HUDEP-2 (cell line): ENCODE data around the gene IL15.
A peak's percentile ranks its signal among the peaks of the same experiment; 100 is the strongest.
"Not testable (repeated sequence)": the region's sequence is repeated elsewhere in the genome, so short reads cannot be mapped to it uniquely, and the experiment has no call there.

ENCODE experiments used
- DNase-seq, 76 experiments: peaks; one replicate each; lab custom pipeline; 2025; ENCODE audit not compliant: unreplicated experiment in 76 of 76; lab: John Stamatoyannopoulos, UW

The IL15 gene

GRCh38 chr4:141692081-141692480 is 55.7 kb downstream of the IL15 start:
- no peak for DNase-seq

DNA sequence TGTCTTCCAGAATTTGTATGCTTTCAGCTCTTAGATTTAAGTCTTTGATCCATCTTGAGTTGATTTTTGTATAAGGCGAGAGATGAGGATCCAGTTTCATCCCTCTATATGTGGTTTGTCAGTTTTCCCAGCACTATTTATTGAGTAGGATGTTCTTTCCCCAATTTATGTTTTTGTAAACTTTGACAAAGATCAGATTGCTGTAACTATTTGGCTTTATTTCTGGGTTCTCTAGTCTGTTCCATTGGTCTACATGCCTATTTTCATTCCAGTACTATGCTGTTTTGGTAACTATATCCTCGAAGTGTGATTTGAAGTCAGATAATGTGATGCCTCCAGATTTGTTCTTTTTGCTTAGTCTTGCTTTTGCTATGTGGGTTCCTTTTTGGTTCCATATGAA is 60.7 kb downstream of the IL15 start:
- no peak for DNase-seq

DNA sequence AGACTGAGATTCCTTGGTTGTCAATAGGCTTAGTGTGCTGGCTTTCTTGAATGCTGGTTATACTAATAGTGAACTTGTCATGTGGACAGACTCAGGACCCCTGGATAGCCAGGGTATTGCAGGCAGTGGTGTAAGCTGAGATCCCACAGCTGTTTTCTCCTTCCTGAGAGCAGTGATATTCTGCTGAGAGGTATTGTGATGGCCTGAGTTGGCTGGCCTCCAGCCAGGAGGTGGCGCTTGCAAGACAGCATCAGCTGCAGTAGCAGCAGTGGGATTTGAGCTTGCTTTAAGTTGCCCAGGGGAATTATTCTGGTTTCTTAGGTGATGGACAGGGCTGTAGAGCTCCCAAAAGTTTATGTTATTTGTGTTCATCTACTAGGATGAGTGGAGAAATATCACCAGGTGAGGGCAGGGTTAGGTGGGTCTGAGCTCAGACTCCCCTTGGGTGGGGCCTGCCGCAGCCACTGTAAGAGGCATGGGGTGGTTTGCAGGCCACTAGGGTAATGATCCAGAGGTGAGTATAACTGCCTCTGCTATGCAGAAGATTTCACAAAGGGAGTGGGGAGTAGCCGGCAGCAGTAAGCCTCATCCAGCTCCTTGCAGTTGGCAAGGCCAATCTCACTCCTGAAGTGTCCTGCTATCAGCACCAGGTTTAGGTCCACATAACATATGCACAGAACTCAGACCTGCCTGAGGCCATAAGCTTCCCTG is 66.2 kb downstream of the IL15 start:
- peak in 15 of 76 experiments; percentile 1 to 14 (median 2) for DNase-seq

GRCh38 chr4:141703497-141703896 is 67.1 kb downstream of the IL15 start:
- DNase-seq = no peak

- no peak for DNase-seq
Measured at GRCh38 chr4:141705048-141705746, 68.8 kb downstream of the IL15 start.

- DNase-seq = no peak
Measured at GRCh38 chr4:141705747-141706377, 69.5 kb downstream of the IL15 start.

DNA sequence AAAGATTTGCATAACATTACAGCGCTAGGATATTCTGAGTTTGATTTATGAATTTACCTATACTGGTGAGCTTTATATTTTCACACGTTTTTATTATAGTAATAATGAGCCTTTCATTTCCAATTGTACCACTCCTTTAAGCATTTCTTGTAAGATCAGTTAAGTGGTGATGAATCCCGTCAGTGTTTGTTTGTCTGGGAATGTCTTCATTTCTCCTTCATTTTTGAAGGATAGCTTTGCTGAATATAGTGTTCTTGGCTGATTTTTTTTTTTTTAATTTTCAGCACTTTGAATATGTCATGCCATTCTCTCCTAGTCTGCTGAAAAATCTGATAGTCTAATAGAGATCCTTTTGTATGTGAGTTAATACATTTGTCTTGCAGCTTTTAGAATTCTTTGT is 70.1 kb downstream of the IL15 start:
- no peak for DNase-seq

DNA sequence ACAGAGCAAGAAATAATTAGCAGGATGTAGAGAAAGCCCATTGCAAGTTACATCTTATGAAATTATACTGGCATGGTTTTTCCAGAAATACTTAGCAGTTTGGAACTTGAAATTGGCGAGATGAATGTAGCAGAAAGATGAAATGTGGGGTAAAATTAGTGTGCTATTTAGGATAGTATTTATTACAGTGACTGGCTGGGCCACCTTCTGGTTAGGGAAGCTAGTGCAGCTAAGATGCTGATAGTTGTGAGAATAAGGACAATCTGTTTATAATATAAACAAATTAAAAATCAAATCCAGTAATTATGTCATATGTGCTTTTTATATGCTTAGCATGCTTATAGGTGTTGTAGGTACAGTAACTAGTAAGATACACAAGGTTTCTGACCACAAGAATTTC is 74.8 kb downstream of the IL15 start:
- DNase-seq = no peak

- DNase-seq = no peak
Measured at GRCh38 chr4:141713185-141713584, 76.8 kb downstream of the IL15 start.

GRCh38 chr4:141713771-141714445 is 77.5 kb downstream of the IL15 start:
- DNase-seq = no peak

DNA sequence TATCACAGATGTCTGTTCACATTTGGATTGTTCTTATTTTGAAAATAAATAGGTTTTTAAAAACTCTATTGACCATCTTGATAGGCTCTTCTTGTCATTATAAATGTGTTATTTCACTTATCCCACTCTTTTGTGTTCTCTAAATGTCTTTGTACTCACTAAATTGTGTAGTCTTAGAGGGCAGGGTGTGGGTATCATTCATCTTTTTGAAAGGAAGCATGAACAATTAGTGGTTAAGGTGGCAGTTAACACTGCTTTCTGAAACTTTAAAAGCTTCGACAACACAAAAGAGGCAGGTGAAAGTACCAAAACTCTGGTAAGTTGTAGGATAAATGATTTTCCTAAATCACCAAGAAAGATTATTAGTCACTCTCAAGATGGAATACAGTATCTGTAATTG is 83.2 kb downstream of the IL15 start:
- DNase-seq = no peak

DNA sequence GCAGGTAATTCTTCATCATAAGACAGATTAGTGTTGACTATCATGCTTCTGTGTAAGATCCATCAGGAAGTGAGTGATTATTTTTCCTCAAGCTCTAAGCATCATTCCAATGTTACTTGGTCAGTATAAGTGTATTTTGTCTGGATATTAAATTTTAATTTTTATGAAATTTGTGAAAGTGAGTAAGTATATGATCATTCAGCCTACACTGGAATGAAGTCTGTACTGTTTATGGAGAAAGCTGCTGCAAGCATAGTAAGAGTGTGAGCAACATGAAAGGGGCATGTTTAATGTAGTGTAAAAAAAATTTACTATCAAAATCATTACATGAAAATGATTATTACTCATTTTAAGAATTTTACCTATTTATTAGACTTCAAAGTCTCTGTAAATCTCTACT is 84.8 kb downstream of the IL15 start:
- no peak for DNase-seq

DNA sequence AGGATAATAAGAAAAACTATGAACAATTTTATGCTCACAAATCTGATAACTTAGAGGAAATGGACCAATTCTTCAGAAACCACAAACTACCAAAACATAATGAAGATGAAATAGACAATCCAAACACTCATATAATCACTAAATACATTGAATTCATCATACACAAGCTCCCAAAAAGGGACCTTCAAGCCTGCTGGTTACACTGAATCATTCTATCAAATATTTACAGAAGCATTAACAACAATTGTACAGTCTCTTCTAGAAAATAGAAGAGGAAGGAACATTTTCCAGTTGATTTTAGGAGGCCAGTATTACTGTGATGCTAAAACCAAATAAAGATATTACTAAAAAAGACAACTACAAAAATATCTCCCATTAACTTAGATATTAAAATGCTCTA is 88.3 kb downstream of the IL15 start:
- no peak for DNase-seq

- DNase-seq = no peak
Measured at GRCh38 chr4:141727420-141727819, 91.0 kb downstream of the IL15 start.

DNA sequence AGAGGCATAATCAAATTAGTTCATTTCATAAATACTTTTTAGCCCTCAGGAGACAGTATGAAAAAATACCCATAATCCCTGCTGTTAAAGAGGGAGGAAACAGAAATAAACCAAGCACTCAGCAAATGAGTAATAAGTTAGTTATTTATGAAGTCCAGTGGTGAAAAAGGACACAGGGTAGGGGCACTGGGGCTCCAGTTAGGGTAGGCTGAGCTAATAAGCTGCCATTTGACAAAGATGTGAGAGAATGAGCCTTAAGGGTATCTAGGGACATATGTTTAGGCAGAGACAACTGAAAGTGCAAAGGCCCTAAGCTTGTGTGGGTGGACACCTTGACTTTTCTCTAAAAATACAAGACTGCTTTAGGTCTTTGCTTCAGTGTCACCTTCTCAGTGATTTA is 94.4 kb downstream of the IL15 start:
- DNase-seq = no peak

DNA sequence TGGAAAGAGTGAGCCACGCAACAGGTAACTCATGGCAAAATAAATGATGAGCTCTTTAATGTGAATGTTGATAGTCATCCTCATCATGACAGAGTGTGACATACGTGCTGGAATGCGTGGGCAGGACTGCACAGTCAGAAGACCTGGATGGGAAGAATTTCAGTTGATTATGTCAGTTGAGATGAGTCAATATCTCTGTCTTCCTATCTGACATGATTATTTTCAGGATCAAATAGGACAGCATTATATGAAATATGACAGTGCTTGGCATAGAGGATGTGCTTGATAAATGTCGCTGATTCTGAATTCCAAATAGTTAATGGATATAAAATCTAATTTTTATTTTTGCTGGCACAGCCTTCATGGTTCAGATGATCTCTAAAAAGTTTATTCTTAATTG is 95.1 kb downstream of the IL15 start:
- DNase-seq = no peak

GRCh38 chr4:141739636-141740035 is 103.3 kb downstream of the IL15 start:
- DNase-seq = no peak

GRCh38 chr4:141746026-141746425 is 109.6 kb downstream of the IL15 start:
- DNase-seq = no peak

DNA sequence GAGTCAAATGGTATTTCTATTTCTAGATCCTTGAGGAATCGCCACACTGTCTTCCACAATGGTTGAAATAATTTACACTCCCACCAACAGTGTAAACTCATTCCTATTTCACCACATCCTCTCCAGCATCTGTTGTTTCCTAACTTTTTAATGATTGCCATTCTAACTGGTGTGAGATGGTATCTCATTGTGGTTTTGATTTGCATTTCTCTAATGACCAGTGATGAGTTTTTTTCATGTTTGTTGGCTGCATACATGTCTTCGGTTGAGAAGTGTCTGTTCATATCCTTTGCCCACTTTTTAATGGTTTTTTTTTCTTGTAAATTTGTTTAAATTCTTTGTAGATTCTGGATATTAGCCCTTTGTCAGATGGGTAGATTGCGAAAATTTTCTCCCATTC is 115.4 kb downstream of the IL15 start:
- not testable (repeated sequence) for DNase-seq

- DNase-seq = no peak
Measured at GRCh38 chr4:141757287-141757686, 120.9 kb downstream of the IL15 start.

- DNase-seq = no peak
Measured at GRCh38 chr4:141759796-141760425, 123.5 kb downstream of the IL15 start.
